C4-2B (cell line): Measurements from ENCODE around the gene C6orf89.

ENCODE experiments used
- H3K27ac ChIP-seq: fragments of 450-650 bp; 2 replicates; pipeline ENCODE4 v1.5.1; 2017
- CTCF ChIP-seq: fragments of 450-650 bp; conservative IDR thresholded peaks from 2 replicates; pipeline ENCODE4 v1.5.1; 2017; ENCODE audit warnings: mild to moderate bottlenecking
- ZFX ChIP-seq: fragments of 450-650 bp; IDR thresholded peaks from 2 replicates; pipeline ENCODE4 v1.6.1; 2017

C6orf89 gene

GRCh38 chr6:36912030-36912454 is 26.3 kb downstream of the C6orf89 start:
- H3K27ac ChIP-seq, result no peak overlapping the region
- TF ChIP-seq ZFX, result no peak
- TF ChIP-seq CTCF, result no peak

GRCh38 chr6:36912586-36912985 is 26.8 kb downstream of the C6orf89 start:
- no peak overlapping the region for H3K27ac ChIP-seq
- TF ChIP-seq CTCF (no peak), ZFX (no peak)

- H3K27ac ChIP-seq, result no peak overlapping the region
- TF ChIP-seq CTCF (no peak), ZFX (no peak)
Measured at GRCh38 chr6:36913082-36913481, 27.3 kb downstream of the C6orf89 start.

- peak overlapping the region; percentile 8; the same call in 1 of the 2 replicates for H3K27ac ChIP-seq
- TF ChIP-seq CTCF (peak; percentile 61), ZFX (no peak)
Measured at GRCh38 chr6:36914227-36914794, 28.6 kb downstream of the C6orf89 start.

- TF ChIP-seq CTCF (no peak), ZFX (no peak)
- no peak overlapping the region for H3K27ac ChIP-seq
Measured at GRCh38 chr6:36915599-36915998, 29.8 kb downstream of the C6orf89 start.

GRCh38 chr6:36916126-36916525 is 30.4 kb downstream of the C6orf89 start:
- TF ChIP-seq CTCF, result no peak
- TF ChIP-seq ZFX, result no peak
- H3K27ac ChIP-seq, result no peak overlapping the region

- no peak overlapping the region for H3K27ac ChIP-seq
- TF ChIP-seq CTCF, result no peak
- no peak for TF ChIP-seq ZFX
Measured at GRCh38 chr6:36917541-36918193, 31.9 kb downstream of the C6orf89 start.
